ENCODE measurements around the gene EXOC4. TPM values are rescaled to one million over a fixed set of nuclear protein-coding genes. Genes with fewer than 3 reads are reported as not detected.

EXOC4 gene
- total and polyA plus RNA-seq, 12 donors: 7.5 to 41.7 (median 34.6) TPM

GRCh38 chr7:134004829-134005505 lies 752.1 kb downstream of the EXOC4 start:
- 93 to 95% methylated on average over 6 of the region's 6 CpGs for WGBS, 2 donors
- peaks cover 0 to 23% (median 0%) of the 10 kb centered on the region in 9 donors for H3K36me3 ChIP-seq
- H3K27ac ChIP-seq: no peak overlapping the region
- intact Hi-C loops (cut with DNase I): no loop called here
- ATAC-seq (no peak), DNase-seq (no peak)
- TF ChIP-seq CTCF (IDR thresholded peaks at IDR 0.05): no peak
- no peaks in the 10 kb centered on the region for H3K9me3 ChIP-seq
- peaks cover 0 to 4% (median 0%) of the 10 kb centered on the region in 9 donors for H3K4me1 ChIP-seq
- H3K4me3 ChIP-seq: no peak overlapping the region
- H3K27me3 ChIP-seq: no peaks in the 10 kb centered on the region

- Histone ChIP-seq H3K9me3 (no peaks in the 10 kb centered on the region), H3K27me3 (no peaks in the 10 kb centered on the region), H3K4me1 (no peaks in the 10 kb centered on the region), H3K27ac (no peak overlapping the region), H3K36me3 (peaks cover 0 to 23% (median 0%) of the 10 kb centered on the region in 9 donors), H3K4me3 (no peak overlapping the region)
- no peak for DNase-seq
- TF ChIP-seq CTCF (IDR thresholded peaks at IDR 0.05): no peak
- 91 to 94% methylated on average over 4 of the region's 4 CpGs for WGBS, 2 donors
- intact Hi-C loops (cut with DNase I): no loop called here
- ATAC-seq: no peak
Observed at GRCh38 chr7:134009314-134010110, 756.6 kb downstream of the EXOC4 start.

GRCh38 chr7:134013249-134013648 lies 760.4 kb downstream of the EXOC4 start:
- H3K27me3 ChIP-seq: no peaks in the 10 kb centered on the region
- 91 to 93% methylated on average over 1 of the region's 1 CpG for WGBS, 2 donors
- no peaks in the 10 kb centered on the region for H3K4me1 ChIP-seq
- intact Hi-C loops (cut with DNase I): no loop called here
- ATAC-seq (no peak), DNase-seq (no peak)
- no peaks in the 10 kb centered on the region for H3K9me3 ChIP-seq
- no peak overlapping the region for H3K27ac ChIP-seq
- no peak overlapping the region for H3K4me3 ChIP-seq
- peaks cover 0 to 7% (median 0%) of the 10 kb centered on the region in 9 donors for H3K36me3 ChIP-seq
- no peak for TF ChIP-seq CTCF (IDR thresholded peaks at IDR 0.05)

- 97 to 99% methylated on average over 3 of the region's 3 CpGs for WGBS, 2 donors
- peaks cover 0 to 3% (median 0%) of the 10 kb centered on the region in 9 donors for H3K36me3 ChIP-seq
- TF ChIP-seq CTCF (IDR thresholded peaks at IDR 0.05): no peak
- intact Hi-C loops (cut with DNase I): no loop called here
- no peak for ATAC-seq
- H3K9me3 ChIP-seq: no peaks in the 10 kb centered on the region
- no peak for DNase-seq
- no peaks in the 10 kb centered on the region for H3K27me3 ChIP-seq
- H3K4me1 ChIP-seq: no peaks in the 10 kb centered on the region
- no peak overlapping the region for H3K4me3 ChIP-seq
- no peak overlapping the region for H3K27ac ChIP-seq
Observed at GRCh38 chr7:134014935-134015334, 762.1 kb downstream of the EXOC4 start.

All from heart right ventricle (tissue), 16 donors.